ENCODE results near the gene NAPSA.
A peak's percentile ranks its signal among the peaks of the same experiment; 100 is the strongest.
"Not testable (repeated sequence)": the region's sequence is repeated elsewhere in the genome, so short reads cannot be mapped to it uniquely, and the experiment has no call there.

Gene NAPSA

DNA sequence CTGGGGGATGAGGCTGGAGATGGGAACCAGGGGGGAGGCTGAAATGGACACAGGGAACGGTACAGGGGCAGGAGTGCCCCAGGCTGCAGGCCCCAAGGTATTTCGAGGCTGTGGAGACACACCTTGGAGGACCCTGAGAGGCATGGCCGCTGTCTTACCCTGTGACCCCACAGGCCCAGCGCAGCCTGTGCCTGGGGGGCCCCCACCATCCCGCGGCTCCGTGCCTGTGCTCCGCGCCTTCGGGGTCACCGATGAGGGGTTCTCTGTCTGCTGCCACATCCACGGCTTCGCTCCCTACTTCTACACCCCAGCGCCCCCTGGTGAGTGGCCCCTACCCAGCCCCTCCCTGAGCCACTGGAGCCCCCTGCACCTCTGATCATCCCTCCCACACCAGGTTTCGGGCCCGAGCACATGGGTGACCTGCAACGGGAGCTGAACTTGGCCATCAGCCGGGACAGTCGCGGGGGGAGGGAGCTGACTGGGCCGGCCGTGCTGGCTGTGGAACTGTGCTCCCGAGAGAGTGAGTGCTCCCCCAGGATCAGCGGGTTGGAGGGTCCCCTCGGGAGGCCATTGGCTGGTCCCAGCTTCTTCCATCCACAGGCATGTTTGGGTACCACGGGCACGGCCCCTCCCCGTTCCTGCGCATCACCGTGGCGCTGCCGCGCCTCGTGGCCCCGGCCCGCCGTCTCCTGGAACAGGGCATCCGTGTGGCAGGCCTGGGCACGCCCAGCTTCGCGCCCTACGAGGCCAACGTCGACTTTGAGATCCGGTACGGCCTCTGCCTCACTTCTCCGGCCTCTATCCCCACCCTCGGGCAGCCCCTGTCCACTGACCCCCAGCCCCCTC, 36.4 kb upstream of the NAPSA start:
- Histone ChIP-seq H3K9ac (ENCODE audit: low read depth in 1 of 2, low read length in 2 of 2) (no peak overlapping the region), H3K27me3 (ENCODE audit: control insufficient read depth in 2 of 2, insufficient read depth in 2 of 2, low read length in 2 of 2) (no peaks in the 10 kb centered on the region), H3K27ac (ENCODE audit: low read depth in 2 of 2, low read length in 2 of 2) (no peak overlapping the region), H3K4me3 (ENCODE audit: low read length in 2 of 2) (no peak overlapping the region), H3K4me1 (ENCODE audit: control insufficient read depth in 2 of 2, insufficient read depth in 2 of 2, low read length in 2 of 2) (no peaks in the 10 kb centered on the region), H3K9me3 (ENCODE audit: control insufficient read depth in 2 of 2, low read length in 2 of 2) (no peaks in the 10 kb centered on the region), H3K36me3 (ENCODE audit: control insufficient read depth in 2 of 2, insufficient read depth in 2 of 2, low read length in 2 of 2) (peaks cover 0 to 7% of the 10 kb centered on the region in 2 donors)

DNA sequence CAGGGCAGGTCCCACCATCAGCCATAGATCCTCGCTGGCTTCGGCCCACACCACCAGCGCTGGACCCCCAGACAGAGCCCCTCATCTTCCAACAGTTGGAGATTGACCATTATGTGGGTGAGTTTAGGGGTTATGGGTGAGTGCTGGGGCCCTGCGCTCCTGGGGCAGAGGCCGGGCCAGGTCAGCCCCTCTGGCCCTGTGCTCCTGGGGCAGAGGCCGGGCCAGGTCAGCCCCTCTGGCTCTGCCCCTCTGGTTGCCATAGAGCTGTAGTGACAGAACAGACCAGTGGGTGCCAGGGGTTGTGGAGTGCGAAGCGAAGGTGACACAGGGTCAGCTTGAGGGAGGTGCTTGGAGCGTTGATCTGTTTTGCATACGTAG, 33.9 kb upstream of the NAPSA start:
- Histone ChIP-seq H3K36me3 (ENCODE audit: control insufficient read depth in 2 of 2, insufficient read depth in 2 of 2, low read length in 2 of 2) (peaks cover 0 to 7% of the 10 kb centered on the region in 2 donors), H3K9ac (ENCODE audit: low read depth in 1 of 2, low read length in 2 of 2) (no peak overlapping the region), H3K4me1 (ENCODE audit: control insufficient read depth in 2 of 2, insufficient read depth in 2 of 2, low read length in 2 of 2) (no peaks in the 10 kb centered on the region), H3K9me3 (ENCODE audit: control insufficient read depth in 2 of 2, low read length in 2 of 2) (no peaks in the 10 kb centered on the region), H3K4me3 (ENCODE audit: low read length in 2 of 2) (no peak overlapping the region), H3K27ac (ENCODE audit: low read depth in 2 of 2, low read length in 2 of 2) (no peak overlapping the region), H3K27me3 (ENCODE audit: control insufficient read depth in 2 of 2, insufficient read depth in 2 of 2, low read length in 2 of 2) (no peaks in the 10 kb centered on the region)

DNA sequence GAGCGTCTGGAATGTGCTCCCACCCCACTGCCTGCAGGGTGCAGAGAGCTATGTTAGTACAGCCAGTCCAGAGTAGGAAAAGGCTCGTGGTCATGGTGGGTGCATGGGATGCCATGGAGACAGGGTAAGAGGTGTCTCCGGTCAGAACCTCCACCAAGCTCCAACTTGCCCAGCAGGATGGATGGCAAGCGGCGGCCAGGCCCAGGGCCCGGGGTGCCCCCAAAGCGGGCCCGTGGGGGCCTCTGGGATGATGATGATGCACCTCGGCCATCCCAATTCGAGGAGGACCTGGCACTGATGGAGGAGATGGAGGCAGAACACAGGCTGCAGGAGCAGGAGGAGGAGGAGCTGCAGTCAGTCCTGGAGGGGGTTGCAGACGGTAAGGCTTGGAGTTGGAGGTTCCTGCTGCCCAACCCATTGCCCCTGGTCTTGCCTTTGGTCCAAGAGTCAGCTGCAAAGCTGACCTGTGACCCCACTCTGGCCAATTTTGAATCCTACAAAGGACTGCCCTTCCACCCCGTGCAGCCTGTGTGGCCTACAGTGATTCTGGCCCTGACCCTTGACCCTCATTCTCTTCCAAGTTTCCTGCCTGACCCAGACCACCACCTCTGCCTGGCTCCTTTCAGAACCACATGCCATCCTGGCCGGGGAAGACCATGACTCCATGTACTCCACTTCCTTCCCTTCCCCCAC, 33.4 kb upstream of the NAPSA start:
- Histone ChIP-seq H3K4me3 (ENCODE audit: low read length in 2 of 2) (no peak overlapping the region), H3K4me1 (ENCODE audit: control insufficient read depth in 2 of 2, insufficient read depth in 2 of 2, low read length in 2 of 2) (no peaks in the 10 kb centered on the region), H3K27ac (ENCODE audit: low read depth in 2 of 2, low read length in 2 of 2) (no peak overlapping the region), H3K9me3 (ENCODE audit: control insufficient read depth in 2 of 2, low read length in 2 of 2) (no peaks in the 10 kb centered on the region), H3K36me3 (ENCODE audit: control insufficient read depth in 2 of 2, insufficient read depth in 2 of 2, low read length in 2 of 2) (peaks cover 0 to 7% of the 10 kb centered on the region in 2 donors), H3K9ac (ENCODE audit: low read depth in 1 of 2, low read length in 2 of 2) (no peak overlapping the region), H3K27me3 (ENCODE audit: control insufficient read depth in 2 of 2, insufficient read depth in 2 of 2, low read length in 2 of 2) (no peaks in the 10 kb centered on the region)

DNA sequence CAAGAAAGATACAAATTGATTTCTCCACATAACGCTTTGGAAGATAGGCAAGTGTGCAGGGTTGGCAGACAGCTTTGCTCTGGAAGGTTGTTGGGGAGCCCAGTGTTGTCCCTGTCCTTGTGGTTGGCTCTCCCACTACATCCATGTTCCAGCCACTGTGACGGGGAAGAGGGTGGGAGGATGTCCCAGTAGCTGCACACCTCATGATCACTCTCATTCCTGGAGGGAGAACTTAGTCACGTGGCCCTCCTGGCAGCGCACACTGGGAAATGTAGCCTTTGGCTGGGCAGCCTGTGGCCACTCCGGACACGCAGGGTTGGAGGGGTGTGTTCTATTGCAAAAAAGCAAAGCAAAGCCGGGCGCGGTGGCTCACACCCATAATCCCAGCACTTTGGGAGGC, 28.6 kb upstream of the NAPSA start:
- H3K9me3 ChIP-seq (ENCODE audit: control insufficient read depth in 2 of 2, low read length in 2 of 2) = no peaks in the 10 kb centered on the region
- H3K36me3 ChIP-seq (ENCODE audit: control insufficient read depth in 2 of 2, insufficient read depth in 2 of 2, low read length in 2 of 2) = peaks cover 0 to 3% of the 10 kb centered on the region in 2 donors
- H3K27me3 ChIP-seq (ENCODE audit: control insufficient read depth in 2 of 2, insufficient read depth in 2 of 2, low read length in 2 of 2) = no peaks in the 10 kb centered on the region
- H3K4me1 ChIP-seq (ENCODE audit: control insufficient read depth in 2 of 2, insufficient read depth in 2 of 2, low read length in 2 of 2) = no peaks in the 10 kb centered on the region
- H3K27ac ChIP-seq (ENCODE audit: low read depth in 2 of 2, low read length in 2 of 2) = no peak overlapping the region
- no peak overlapping the region for H3K9ac ChIP-seq (ENCODE audit: low read depth in 1 of 2, low read length in 2 of 2)
- no peak overlapping the region for H3K4me3 ChIP-seq (ENCODE audit: low read length in 2 of 2)

DNA sequence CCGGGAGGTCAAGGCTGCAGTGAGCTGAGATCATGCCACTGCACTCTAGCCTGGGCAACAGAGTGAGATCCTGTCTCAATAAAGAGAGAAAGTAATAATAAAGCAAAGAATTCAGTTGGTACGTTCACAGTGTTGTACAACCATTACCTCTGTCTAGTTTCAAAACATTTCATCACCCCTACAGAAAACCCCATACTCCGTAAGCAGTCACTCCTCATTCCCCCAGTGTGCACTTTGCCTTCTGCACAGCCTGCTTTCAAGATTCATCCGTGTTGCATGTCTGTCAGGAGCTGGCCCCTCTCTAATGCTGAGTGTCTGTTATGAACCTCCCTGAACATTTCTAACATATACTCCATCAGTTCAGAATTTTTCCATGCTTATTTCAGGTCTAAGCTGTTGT, 28.1 kb upstream of the NAPSA start:
- Histone ChIP-seq H3K36me3 (ENCODE audit: control insufficient read depth in 2 of 2, insufficient read depth in 2 of 2, low read length in 2 of 2) (no peaks in the 10 kb centered on the region), H3K27me3 (ENCODE audit: control insufficient read depth in 2 of 2, insufficient read depth in 2 of 2, low read length in 2 of 2) (no peaks in the 10 kb centered on the region), H3K4me1 (ENCODE audit: control insufficient read depth in 2 of 2, insufficient read depth in 2 of 2, low read length in 2 of 2) (no peaks in the 10 kb centered on the region), H3K4me3 (ENCODE audit: low read length in 2 of 2) (no peak overlapping the region), H3K27ac (ENCODE audit: low read depth in 2 of 2, low read length in 2 of 2) (no peak overlapping the region), H3K9ac (ENCODE audit: low read depth in 1 of 2, low read length in 2 of 2) (no peak overlapping the region), H3K9me3 (ENCODE audit: control insufficient read depth in 2 of 2, low read length in 2 of 2) (no peaks in the 10 kb centered on the region)

DNA sequence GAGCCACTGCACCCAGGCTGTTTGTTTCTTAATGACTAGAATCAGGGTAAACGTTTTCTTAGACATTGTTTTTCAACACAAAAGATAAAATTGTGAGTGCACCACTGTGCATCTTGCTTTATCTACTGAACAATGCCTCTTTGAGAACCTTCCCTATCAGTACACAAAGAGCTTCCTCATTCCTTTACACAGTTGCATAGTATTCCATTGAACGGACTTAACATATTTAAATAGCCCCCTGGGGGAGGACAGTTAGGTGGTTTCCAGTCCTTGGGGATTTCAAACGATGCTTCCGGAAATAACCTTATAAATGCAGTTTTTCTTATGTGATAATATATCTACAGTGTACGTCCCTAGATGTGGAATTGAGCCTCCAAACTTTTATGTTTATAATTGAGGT, 27.3 kb upstream of the NAPSA start:
- no peak overlapping the region for H3K27ac ChIP-seq (ENCODE audit: low read depth in 2 of 2, low read length in 2 of 2)
- H3K36me3 ChIP-seq (ENCODE audit: control insufficient read depth in 2 of 2, insufficient read depth in 2 of 2, low read length in 2 of 2) = peaks cover 0 to under 1% of the 10 kb centered on the region in 2 donors
- no peaks in the 10 kb centered on the region for H3K27me3 ChIP-seq (ENCODE audit: control insufficient read depth in 2 of 2, insufficient read depth in 2 of 2, low read length in 2 of 2)
- no peaks in the 10 kb centered on the region for H3K9me3 ChIP-seq (ENCODE audit: control insufficient read depth in 2 of 2, low read length in 2 of 2)
- no peak overlapping the region for H3K4me3 ChIP-seq (ENCODE audit: low read length in 2 of 2)
- H3K4me1 ChIP-seq (ENCODE audit: control insufficient read depth in 2 of 2, insufficient read depth in 2 of 2, low read length in 2 of 2) = no peaks in the 10 kb centered on the region
- no peak overlapping the region for H3K9ac ChIP-seq (ENCODE audit: low read depth in 1 of 2, low read length in 2 of 2)

DNA sequence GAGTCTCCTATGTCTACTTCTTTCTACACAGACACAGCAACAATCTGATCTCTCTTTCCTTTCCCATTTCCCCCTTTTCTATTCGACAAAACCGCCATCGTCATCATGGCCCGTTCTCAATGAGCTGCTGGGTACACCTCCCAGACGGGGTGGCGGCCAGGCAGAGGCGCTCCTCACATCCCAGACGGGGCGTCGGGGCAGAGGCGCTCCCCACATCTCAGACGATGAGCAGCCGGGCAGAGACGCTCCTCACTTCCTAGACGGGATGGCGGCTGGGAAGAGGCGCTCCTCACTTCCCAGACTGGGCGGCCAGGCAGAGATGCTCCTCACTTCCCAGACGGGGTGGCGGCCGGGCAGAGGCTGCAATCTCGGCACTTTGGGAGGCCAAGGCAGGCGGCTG, 25.5 kb upstream of the NAPSA start:
- H3K27me3 ChIP-seq (ENCODE audit: control insufficient read depth in 2 of 2, insufficient read depth in 2 of 2, low read length in 2 of 2); H3K4me1 ChIP-seq (ENCODE audit: control insufficient read depth in 2 of 2, insufficient read depth in 2 of 2, low read length in 2 of 2); H3K9me3 ChIP-seq (ENCODE audit: control insufficient read depth in 2 of 2, low read length in 2 of 2); H3K4me3 ChIP-seq (ENCODE audit: low read length in 2 of 2); H3K9ac ChIP-seq (ENCODE audit: low read depth in 1 of 2, low read length in 2 of 2); H3K27ac ChIP-seq (ENCODE audit: low read depth in 2 of 2, low read length in 2 of 2); H3K36me3 ChIP-seq (ENCODE audit: control insufficient read depth in 2 of 2, insufficient read depth in 2 of 2, low read length in 2 of 2): not testable (repeated sequence)

DNA sequence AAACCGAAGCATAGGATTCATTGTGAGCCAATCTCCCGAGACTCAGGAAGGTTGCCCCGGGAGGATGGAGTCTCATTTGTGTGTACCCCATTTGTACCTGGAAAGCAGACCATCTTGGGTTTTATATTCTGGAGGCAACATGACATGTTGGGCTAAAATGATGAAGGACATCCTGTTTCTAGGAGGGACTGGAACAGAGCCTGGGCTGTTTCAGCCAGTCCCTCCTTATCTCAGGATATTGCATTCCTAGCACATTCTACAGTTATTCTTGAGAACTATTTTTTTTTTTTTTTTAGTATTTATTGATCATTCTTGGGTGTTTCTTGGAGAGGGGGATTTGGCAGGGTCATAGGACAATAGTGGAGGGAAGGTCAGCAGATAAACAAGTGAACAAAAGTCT, 24.9 kb upstream of the NAPSA start:
- not testable (repeated sequence) for H3K27me3 ChIP-seq (ENCODE audit: control insufficient read depth in 2 of 2, insufficient read depth in 2 of 2, low read length in 2 of 2); H3K36me3 ChIP-seq (ENCODE audit: control insufficient read depth in 2 of 2, insufficient read depth in 2 of 2, low read length in 2 of 2); H3K9ac ChIP-seq (ENCODE audit: low read depth in 1 of 2, low read length in 2 of 2); H3K4me3 ChIP-seq (ENCODE audit: low read length in 2 of 2); H3K4me1 ChIP-seq (ENCODE audit: control insufficient read depth in 2 of 2, insufficient read depth in 2 of 2, low read length in 2 of 2); H3K9me3 ChIP-seq (ENCODE audit: control insufficient read depth in 2 of 2, low read length in 2 of 2); H3K27ac ChIP-seq (ENCODE audit: low read depth in 2 of 2, low read length in 2 of 2)

DNA sequence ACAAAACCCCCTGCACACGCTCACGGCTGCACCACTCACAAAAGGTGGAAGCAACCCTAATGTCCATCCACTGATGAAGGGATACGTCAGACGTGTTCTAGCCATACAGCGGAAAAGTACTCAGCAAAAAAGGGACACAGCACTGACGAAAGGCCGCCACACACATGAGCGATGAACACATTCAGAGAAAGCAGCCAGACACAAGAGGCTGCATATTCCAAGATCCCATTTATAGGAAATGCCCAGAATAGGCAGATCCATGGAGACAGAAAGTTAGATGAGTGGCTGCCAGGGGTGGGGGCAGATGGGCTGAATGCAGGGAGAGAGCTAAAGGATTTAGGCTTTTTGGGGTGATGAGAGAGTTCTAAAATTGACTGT, 22.4 kb upstream of the NAPSA start:
- no peak overlapping the region for H3K9ac ChIP-seq (ENCODE audit: low read depth in 1 of 2, low read length in 2 of 2)
- H3K27ac ChIP-seq (ENCODE audit: low read depth in 2 of 2, low read length in 2 of 2) = no peak overlapping the region
- peak overlapping the region in 1 of 2 donors; percentile 39 for H3K4me3 ChIP-seq (ENCODE audit: low read length in 2 of 2)
- peaks cover 14 to 17% of the 10 kb centered on the region in 2 donors for H3K4me1 ChIP-seq (ENCODE audit: control insufficient read depth in 2 of 2, insufficient read depth in 2 of 2, low read length in 2 of 2)
- no peaks in the 10 kb centered on the region for H3K9me3 ChIP-seq (ENCODE audit: control insufficient read depth in 2 of 2, low read length in 2 of 2)
- peaks cover 0 to 6% of the 10 kb centered on the region in 2 donors for H3K36me3 ChIP-seq (ENCODE audit: control insufficient read depth in 2 of 2, insufficient read depth in 2 of 2, low read length in 2 of 2)
- no peaks in the 10 kb centered on the region for H3K27me3 ChIP-seq (ENCODE audit: control insufficient read depth in 2 of 2, insufficient read depth in 2 of 2, low read length in 2 of 2)

DNA sequence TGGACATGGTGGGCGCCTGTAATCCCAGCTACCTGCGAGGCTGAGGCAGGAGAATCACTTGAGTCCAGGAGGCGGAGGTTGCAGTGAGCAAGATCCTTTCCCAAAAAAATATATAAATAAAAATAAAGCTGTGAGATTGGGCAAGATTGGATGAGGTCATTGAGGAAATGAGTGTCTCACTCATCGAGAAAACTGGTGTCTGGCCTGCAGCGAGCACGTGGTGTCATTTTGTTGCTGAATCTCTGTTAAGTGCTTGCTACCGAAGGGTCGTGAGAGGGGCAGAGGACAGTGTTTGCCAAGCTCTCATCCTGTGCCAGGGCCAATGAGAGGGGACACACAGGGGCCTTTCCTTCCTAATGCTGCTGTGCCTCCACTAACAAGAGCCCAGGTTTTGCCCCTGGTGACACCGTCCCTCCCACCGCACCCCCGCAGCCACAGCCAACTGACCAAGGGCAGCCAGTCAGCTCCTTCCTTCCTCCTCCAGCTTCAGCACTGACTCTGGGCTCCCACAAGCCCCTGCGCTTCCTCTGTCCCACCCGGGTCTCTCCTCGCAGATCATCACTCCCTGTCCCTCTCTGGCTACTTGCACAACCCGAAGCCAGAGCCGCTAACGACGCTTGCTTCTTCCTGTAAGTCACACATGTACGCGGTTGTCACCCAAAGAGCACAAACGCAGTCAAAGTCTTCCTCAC, 21.9 kb upstream of the NAPSA start:
- H3K27ac ChIP-seq (ENCODE audit: low read depth in 2 of 2, low read length in 2 of 2) = no peak overlapping the region
- peaks cover 14 to 17% of the 10 kb centered on the region in 2 donors for H3K4me1 ChIP-seq (ENCODE audit: control insufficient read depth in 2 of 2, insufficient read depth in 2 of 2, low read length in 2 of 2)
- no peak overlapping the region for H3K9ac ChIP-seq (ENCODE audit: low read depth in 1 of 2, low read length in 2 of 2)

More for the DNA sequence above, 21.9 kb upstream of the NAPSA start:
- Histone ChIP-seq H3K36me3 (ENCODE audit: control insufficient read depth in 2 of 2, insufficient read depth in 2 of 2, low read length in 2 of 2) (peaks cover 3 to 10% of the 10 kb centered on the region in 2 donors), H3K27me3 (ENCODE audit: control insufficient read depth in 2 of 2, insufficient read depth in 2 of 2, low read length in 2 of 2) (no peaks in the 10 kb centered on the region), H3K4me3 (ENCODE audit: low read length in 2 of 2) (peak overlapping the region in 1 of 2 donors; percentile 39), H3K9me3 (ENCODE audit: control insufficient read depth in 2 of 2, low read length in 2 of 2) (no peaks in the 10 kb centered on the region)

Data from mucosa of rectum (tissue), 2 donors.